DOHH2 (cell line): ENCODE results near the gene HDAC3.

Experiments used
- H3F3A ChIP-seq: fragments of 200-600 bp; sonication (generic), shearing (Covaris generic); 2 replicates; pipeline ENCODE4 v1.6.0; 2016; ENCODE audit warnings: antibody characterized with exemption, mild to moderate bottlenecking; ENCODE audit not compliant: control insufficient read depth, insufficient read depth
- H3K27ac ChIP-seq: fragments of 200-600 bp; sonication (generic); 2 replicates; pipeline ENCODE4 v1.5.1; 2014; ENCODE audit warnings: low read depth, mild to moderate bottlenecking, low read length, moderate library complexity
- H3K27me3 ChIP-seq: fragments of 200-600 bp; sonication (generic); 2 replicates; pipeline ENCODE4 v1.6.1; 2014; ENCODE audit warnings: mild to moderate bottlenecking, low read length, mixed read lengths; ENCODE audit not compliant: control insufficient read depth
- H3K36me3 ChIP-seq: fragments of 200-600 bp; sonication (generic); 2 replicates; pipeline ENCODE4 v1.6.1; 2014; ENCODE audit warnings: mild to moderate bottlenecking, low read length, moderate library complexity, mixed read lengths; ENCODE audit not compliant: control insufficient read depth
- H3K4me1 ChIP-seq: fragments of 200-600 bp; sonication (generic); 2 replicates; pipeline ENCODE4 v1.6.1; 2014; ENCODE audit warnings: mild to moderate bottlenecking, low read length, mixed read lengths; ENCODE audit not compliant: control insufficient read depth
- H3K4me2 ChIP-seq: fragments of 200-600 bp; sonication (generic); 2 replicates; pipeline ENCODE4 v1.6.0; 2014; ENCODE audit warnings: mild to moderate bottlenecking, low read length, moderate library complexity
- H3K4me3 ChIP-seq: fragments of 200-600 bp; sonication (generic); 2 replicates; pipeline ENCODE4 v1.5.1; 2014; ENCODE audit warnings: mild to moderate bottlenecking, low read length, mixed read lengths
- H3K79me2 ChIP-seq: fragments of 200-600 bp; sonication (generic); 2 replicates; pipeline ENCODE4 v1.6.1; 2014; ENCODE audit warnings: mild to moderate bottlenecking, low read length, mixed read lengths; ENCODE audit not compliant: control insufficient read depth
- H3K9me2 ChIP-seq: fragments of 200-600 bp; sonication (generic); replicated peaks from 2 replicates; pipeline ENCODE4 v1.6.1; 2014; ENCODE audit warnings: mild to moderate bottlenecking, low read length, mixed read lengths; ENCODE audit not compliant: control insufficient read depth
- H3K9me3 ChIP-seq: fragments of 200-600 bp; sonication (generic); 2 replicates; pipeline ENCODE4 v1.6.1; 2014; ENCODE audit warnings: antibody characterized with exemption, low read length, mixed read lengths; ENCODE audit not compliant: control insufficient read depth, insufficient read depth
- H4K20me1 ChIP-seq: fragments of 200-600 bp; sonication (generic); 2 replicates; pipeline ENCODE4 v1.6.0; 2014; ENCODE audit warnings: low read depth, mild to moderate bottlenecking, antibody characterized with exemption, low read length, moderate library complexity; ENCODE audit not compliant: control insufficient read depth, insufficient read depth
- EZH2phosphoT487 ChIP-seq: fragments of 200-600 bp; sonication (generic); IDR thresholded peaks from 2 replicates; pipeline ENCODE4 v1.6.1; 2017; ENCODE audit warnings: borderline replicate concordance, mild to moderate bottlenecking, antibody characterized with exemption, low read length, moderate library complexity, mixed read lengths
- TF ChIP-seq, protein P1 (sequence below): fragments of 200-600 bp; sonication (generic); IDR thresholded peaks from one replicate; pipeline ENCODE4 v1.5.1; 2014; ENCODE audit warnings: antibody characterized with exemption, mild to moderate bottlenecking, low read depth, low read length; ENCODE audit not compliant: poor library complexity, severe bottlenecking

HDAC3 gene

GRCh38 chr5:141634720-141635119 lies 1.9 kb downstream of the HDAC3 start:
- Histone ChIP-seq H3K27ac (no peak overlapping the region), H3K36me3 (peaks cover 71% of the 10 kb centered on the region), H3K79me2 (peaks cover 75% of the 10 kb centered on the region)

DNA sequence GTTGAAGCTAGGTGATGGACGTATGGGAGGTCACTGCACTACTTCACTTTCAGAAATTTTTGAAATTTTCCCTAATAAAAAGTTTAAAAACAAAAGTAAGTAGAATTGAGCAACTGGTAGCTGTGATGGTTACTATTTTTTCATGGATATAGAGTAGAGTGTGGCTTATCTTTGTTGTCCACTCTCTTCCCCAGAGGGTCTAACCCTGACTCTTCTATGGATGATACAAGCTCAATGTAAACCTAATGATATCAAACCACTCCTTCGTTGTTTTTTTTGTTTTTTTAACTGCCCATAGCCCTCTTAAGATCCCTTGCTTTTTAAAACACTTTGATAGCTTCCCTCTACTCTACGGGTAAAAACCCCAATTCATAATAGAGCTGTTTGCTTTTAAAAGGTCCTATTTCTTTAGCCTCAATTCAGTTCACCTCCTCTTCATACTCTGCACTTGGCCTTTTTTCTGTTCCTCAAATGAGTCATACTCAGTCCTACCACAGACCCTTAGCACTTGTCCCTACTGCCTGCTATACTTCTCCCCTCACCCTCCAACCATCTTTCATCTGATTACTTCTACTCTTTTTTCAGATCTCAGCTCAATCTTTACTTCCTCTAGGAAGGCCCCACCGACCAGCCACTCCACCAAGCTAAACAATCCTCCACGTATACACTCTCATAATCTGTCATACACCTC lies 2.6 kb downstream of the HDAC3 start:
- Histone ChIP-seq H4K20me1 (peaks cover 21% of the 10 kb centered on the region; the same call in 1 of the 2 replicates), H3K36me3 (peaks cover 71% of the 10 kb centered on the region), H3K4me3 (no peak overlapping the region), H3K9me3 (no peaks in the 10 kb centered on the region), H3K4me1 (peaks cover 36% of the 10 kb centered on the region), H3K27ac (no peak overlapping the region), H3F3A (peaks cover 5% of the 10 kb centered on the region), H3K27me3 (no peaks in the 10 kb centered on the region), H3K4me2 (peak overlapping the region; percentile 74), H3K79me2 (peaks cover 75% of the 10 kb centered on the region), H3K9me2 (no peaks in the 10 kb centered on the region)
- TF ChIP-seq EZH2phosphoT487, result no peak
- TF ChIP-seq, protein P1, sequence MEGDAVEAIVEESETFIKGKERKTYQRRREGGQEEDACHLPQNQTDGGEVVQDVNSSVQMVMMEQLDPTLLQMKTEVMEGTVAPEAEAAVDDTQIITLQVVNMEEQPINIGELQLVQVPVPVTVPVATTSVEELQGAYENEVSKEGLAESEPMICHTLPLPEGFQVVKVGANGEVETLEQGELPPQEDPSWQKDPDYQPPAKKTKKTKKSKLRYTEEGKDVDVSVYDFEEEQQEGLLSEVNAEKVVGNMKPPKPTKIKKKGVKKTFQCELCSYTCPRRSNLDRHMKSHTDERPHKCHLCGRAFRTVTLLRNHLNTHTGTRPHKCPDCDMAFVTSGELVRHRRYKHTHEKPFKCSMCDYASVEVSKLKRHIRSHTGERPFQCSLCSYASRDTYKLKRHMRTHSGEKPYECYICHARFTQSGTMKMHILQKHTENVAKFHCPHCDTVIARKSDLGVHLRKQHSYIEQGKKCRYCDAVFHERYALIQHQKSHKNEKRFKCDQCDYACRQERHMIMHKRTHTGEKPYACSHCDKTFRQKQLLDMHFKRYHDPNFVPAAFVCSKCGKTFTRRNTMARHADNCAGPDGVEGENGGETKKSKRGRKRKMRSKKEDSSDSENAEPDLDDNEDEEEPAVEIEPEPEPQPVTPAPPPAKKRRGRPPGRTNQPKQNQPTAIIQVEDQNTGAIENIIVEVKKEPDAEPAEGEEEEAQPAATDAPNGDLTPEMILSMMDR, result no peak

More at GRCh38 chr5:141634720-141635119, 1.9 kb downstream of the HDAC3 start:
- peaks cover 6% of the 10 kb centered on the region for H3F3A ChIP-seq
- peak overlapping the region; percentile 74 for H3K4me2 ChIP-seq
- no peaks in the 10 kb centered on the region for H3K9me3 ChIP-seq
- no peaks in the 10 kb centered on the region for H3K9me2 ChIP-seq
- peaks cover 36% of the 10 kb centered on the region for H3K4me1 ChIP-seq
- peaks cover 21% of the 10 kb centered on the region; the same call in 1 of the 2 replicates for H4K20me1 ChIP-seq
- no peaks in the 10 kb centered on the region for H3K27me3 ChIP-seq
- H3K4me3 ChIP-seq, result 0 out of 2 replicates have a peak overlapping the region, but pooled peaks have one; percentile 23
- TF ChIP-seq, protein P1, result no peak

DNA sequence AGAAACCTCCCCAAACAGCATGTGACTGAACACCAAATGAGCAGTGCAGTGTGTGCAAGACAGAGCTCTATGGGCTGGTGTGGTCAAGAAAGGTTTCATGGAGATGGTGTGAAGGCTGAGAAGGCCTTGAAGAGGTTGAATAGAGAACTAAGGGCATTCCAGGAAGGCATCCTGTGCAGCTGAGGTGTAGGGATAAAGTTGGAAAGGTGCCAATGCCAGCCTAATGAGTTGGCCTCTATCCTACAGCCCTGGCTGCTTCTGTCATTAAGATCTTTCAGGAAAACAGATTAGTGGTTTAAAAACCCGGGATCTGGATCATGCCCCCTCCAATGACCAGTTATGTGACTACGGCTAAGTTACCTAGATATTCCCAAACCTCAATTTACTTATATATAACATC lies 4.0 kb downstream of the HDAC3 start:
- H3K9me2 ChIP-seq, result no peaks in the 10 kb centered on the region
- no peaks in the 10 kb centered on the region for H3K9me3 ChIP-seq
- TF ChIP-seq, protein P1, result no peak
- TF ChIP-seq EZH2phosphoT487, result no peak
- peaks cover 75% of the 10 kb centered on the region for H3K36me3 ChIP-seq
- H3F3A ChIP-seq, result no peaks in the 10 kb centered on the region
- no peaks in the 10 kb centered on the region for H3K27me3 ChIP-seq
- no peak overlapping the region for H3K27ac ChIP-seq
- H3K4me1 ChIP-seq, result peaks cover 23% of the 10 kb centered on the region
- no peak overlapping the region for H3K4me3 ChIP-seq
- H3K79me2 ChIP-seq, result peaks cover 62% of the 10 kb centered on the region
- H4K20me1 ChIP-seq, result peaks cover 21% of the 10 kb centered on the region; the same call in 1 of the 2 replicates
- no peak overlapping the region for H3K4me2 ChIP-seq
